HG03432 (cell line): ENCODE results near the gene C19orf47.
"Not testable (repeated sequence)": the region's sequence is repeated elsewhere in the genome, so short reads cannot be mapped to it uniquely, and the experiment has no call there.

ENCODE experiments used
- ATAC-seq: cut with Tn5 transposase; IDR thresholded peaks from one replicate; pipeline ENCODE4 v1.9.1; 2021; ENCODE audit warnings: mild to moderate bottlenecking, moderate library complexity; ENCODE audit not compliant: unreplicated experiment

C19orf47 gene

DNA sequence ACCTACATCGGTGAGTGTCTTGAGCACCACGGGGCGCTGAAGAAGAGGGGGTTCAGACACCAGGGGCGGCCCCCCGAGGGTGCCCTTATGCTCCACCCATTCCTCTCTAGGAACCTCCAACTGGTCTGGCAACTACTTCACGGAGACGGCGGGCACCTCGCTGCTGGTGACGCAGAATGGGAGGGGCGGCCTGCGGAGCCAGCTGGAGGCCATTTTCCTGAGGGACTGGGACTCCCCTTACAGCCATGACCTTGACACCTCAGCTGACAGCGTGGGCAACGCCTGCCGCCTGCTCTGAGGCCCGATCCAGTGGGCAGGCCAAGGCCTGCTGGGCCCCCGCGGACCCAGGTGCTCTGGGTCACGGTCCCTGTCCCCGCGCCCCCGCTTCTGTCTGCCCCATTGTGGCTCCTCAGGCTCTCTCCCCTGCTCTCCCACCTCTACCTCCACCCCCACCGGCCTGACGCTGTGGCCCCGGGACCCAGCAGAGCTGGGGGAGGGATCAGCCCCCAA, 29.7 kb upstream of the C19orf47 start:
- no peak for ATAC-seq

DNA sequence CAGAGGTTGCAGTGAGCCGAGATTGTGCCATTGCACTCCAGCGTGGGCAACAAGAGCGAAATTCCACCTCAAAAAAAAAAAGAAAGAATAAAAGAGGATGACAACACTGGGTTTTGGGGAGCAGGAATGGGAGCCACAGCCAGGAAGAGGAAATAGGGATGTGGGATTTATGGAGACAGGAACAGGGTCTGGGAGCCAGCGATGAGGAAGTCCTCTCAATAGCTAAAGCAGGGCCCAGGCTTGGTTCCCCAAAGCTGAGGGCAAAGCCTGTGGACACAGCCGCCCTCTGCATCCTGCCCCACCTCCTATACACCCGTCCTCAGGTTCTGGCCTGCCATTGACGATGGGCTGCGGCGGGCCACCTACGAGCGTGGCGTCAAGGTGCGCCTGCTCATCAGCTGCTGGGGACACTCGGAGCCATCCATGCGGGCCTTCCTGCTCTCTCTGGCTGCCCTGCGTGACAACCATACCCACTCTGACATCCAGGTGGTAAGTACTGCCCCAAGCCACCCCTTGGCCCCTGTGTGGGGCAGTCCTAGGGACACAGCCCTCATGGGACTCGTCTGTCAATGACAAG, 28.2 kb upstream of the C19orf47 start:
- ATAC-seq, result no peak

DNA sequence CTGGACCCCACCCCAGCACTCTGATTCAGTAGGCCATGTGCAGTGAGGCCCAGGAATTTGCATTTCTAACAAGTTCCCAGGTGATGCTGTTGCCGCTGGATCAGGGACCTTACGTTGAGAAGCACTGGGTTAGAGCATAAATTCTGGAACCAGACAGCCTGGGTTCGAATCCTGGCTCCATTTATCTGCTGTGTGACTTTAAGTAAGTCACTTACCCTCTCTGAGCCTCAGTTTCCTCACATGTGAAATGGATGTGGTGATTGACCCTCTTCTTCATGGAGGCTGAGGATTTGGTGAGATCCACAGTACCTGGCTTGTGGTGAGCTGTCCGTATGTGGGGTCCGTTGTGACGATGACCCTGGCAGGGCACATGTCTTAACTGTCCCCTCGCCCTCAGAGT, 25.9 kb upstream of the C19orf47 start:
- ATAC-seq, result no peak

DNA sequence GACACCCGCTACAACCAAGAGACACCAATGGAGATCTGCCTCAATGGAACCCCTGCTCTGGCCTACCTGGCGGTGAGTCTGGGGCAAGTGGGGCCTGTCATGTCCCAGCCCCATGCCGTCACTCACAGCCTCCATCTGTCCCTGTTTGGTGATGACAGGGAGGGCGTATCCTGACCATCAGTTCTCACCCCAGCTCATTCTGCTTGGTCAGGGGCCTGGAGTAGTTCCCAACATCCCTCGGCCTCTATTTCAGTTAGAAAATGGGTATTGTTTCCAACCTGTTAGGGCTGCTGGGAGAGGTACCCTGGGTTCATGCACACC, 23.6 kb upstream of the C19orf47 start:
- ATAC-seq, result no peak

DNA sequence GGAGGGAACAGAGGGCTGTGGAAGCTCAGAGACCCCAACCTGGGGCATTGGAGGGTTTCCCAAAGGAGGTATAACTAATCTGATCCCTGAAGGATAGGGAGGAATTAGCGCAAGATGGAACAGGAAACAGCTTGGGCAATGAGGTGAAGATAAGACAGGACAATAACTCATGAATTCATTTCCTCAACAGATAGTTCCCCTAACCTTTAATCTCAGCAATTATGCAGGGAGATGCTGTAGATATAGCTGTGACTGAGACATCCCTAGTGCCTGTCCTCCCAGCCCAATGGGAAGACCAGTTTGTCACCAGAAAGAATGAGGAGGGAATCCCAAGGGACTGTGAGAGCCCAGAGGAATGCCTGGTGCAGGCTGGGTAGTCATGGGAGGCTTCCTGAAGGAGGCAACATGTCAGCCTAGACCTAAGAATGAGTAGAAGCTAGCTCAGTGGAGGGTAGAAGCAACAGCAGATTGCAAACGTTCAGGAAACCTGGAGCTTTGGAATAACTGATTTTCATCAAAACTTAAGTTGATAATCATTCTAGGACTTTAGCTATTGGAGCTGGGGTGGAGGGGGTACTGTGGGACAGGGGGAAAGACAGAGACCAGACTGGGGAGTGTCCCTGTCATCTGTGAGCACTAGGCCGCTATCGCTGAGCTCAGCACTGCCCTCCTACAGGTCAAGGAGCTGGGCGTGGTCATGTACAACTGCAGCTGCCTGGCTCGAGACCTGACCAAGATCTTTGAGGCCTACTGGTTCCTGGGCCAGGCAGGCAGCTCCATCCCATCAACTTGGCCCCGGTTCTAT, 23.0 kb upstream of the C19orf47 start:
- no peak for ATAC-seq

DNA sequence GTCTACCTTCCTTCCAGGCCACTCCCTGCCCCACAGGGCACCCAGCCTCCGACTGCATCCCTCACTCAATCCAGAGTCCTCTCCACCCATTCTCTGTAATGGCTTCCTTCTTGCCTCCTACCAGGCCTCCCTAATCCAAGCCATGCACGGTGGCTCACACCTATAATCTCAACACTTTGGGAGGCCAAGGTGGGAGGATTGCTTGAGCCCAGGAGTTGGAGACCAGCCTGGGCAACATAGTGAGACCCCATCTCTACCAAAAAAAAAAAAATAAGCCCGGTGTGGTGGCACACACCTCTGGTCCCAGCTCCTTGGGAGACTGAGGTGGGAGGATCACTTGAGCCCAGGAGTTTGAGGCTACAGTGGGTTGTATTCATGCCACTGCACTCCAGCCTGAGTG, 22.1 kb upstream of the C19orf47 start:
- ATAC-seq, result not testable (repeated sequence)

DNA sequence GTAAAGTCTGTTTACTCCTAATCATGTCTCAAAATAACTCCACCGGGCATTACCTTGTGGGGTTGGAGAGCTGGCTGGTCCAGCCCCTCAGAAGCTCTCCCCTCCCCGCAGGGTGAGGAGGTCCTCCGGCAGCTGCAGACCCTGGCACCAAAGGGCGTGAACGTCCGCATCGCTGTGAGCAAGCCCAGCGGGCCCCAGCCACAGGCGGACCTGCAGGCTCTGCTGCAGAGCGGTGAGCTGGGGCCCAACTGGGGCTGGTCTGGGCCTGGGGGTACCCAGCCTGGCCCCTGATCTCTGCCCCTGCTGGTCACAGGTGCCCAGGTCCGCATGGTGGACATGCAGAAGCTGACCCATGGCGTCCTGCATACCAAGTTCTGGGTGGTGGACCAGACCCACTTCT, 21.6 kb upstream of the C19orf47 start:
- ATAC-seq, result no peak

DNA sequence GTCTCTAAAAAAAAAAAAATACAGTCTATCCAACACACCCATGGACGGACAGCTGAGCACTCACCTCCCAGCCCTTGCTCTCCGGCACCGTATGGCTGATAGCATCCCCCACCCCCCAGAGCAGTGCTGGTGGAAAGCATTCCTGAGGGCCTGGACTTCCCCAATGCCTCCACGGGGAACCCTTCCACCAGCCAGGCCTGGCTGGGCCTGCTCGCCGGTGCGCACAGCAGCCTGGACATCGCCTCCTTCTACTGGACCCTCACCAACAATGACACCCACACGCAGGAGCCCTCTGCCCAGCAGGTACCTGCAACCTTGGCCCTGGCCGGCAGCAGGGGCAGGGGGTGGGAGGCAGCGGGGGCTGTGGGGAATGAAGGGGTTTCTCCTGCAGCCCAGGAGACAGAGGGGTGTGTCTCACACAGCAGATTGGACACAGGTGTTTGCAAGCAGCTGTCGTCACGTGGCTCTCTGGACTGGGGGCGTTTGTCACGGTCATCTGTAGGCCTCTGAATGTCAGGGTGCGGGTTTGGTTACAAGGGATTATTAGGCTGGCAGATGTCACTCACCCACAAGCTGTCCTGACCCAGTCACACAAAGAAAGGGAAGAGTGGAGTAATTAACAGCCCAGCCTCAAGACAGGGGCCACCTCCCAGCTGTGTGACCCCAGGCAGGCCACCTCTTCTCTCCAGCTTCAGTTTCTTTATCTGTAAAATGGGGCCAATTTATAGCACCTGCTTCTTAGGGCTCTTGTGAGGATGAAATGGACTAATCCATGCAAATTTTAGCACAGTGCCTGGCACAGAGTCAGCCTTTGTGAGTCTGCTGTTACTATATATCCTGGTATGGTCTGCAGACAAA, 19.6 kb upstream of the C19orf47 start:
- no peak for ATAC-seq

DNA sequence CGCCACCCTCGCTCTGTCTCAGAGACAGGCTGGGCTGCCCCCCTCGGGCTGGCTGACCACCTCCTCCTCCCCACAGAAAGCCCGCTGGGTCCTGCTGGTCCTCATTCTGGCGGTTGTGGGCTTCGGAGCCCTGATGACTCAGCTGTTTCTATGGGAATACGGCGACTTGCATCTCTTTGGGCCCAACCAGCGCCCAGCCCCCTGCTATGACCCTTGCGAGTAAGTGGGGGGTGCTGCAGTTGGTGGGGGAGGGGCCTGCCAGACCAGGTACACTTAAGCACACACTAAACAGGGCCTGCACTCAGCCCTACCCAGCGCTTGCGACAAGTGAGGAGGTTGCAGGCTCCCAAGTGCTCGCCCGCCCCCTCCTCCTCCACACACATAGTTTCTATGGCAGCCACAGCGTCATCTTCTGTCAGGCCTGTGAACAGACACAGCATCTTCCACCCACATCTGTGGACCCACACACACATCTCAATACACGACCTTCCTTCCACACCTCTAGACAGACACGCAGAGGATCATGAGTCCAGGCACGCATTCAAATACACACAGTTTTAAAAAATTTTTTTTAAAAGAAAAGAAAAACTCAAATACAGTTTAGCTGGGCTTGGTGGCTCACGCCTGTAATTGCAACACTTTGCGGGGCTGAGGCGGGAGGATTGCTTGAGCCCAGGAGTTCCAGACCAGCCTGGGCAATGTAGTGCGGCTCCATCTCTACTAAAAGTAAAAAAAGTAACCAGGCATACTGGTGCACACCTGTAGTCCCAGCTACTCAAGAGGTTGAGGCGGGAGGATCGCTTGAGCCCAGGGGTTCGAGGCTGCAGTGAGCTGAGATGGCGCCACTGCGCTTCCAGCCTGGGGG, 18.7 kb upstream of the C19orf47 start:
- no peak for ATAC-seq

DNA sequence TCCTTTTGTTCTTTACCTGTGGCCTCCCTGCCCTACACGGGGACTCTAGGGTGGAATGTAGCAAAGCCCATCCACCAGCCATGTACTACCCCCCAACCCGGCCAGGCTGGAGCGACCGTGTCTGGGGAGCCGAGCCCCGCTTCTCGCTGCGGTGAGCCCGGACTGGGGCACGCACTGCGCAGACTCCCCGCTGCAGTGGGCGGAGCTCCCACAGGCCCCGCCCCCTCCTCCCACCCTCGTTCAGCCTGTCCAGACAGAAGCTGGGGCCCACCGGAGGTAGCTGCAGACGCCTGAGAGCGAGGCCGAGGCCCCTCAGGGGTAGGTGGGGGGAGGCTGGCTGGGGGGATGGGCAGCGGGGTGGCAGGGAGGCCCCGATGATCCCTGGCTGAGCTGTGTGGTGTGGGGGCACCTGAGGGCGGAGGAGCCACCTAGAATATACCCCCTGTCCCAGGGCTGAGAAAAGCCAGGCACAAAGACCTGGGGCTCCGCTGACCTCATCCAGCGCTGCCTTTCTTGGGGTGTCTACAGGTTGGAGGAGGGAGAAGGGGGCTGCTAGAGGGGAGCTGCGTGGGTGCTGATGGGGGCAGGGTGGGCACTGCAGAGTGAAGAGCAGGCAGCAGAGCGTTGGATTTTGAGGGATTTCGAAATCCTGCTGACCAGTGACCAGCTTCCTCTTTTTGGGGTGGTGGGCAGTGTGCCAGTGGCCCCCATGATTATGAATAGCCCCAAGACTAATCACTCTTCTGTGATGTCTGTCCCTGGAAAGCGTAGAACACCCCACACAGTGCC, 17.6 kb upstream of the C19orf47 start:
- ATAC-seq, result no peak

DNA sequence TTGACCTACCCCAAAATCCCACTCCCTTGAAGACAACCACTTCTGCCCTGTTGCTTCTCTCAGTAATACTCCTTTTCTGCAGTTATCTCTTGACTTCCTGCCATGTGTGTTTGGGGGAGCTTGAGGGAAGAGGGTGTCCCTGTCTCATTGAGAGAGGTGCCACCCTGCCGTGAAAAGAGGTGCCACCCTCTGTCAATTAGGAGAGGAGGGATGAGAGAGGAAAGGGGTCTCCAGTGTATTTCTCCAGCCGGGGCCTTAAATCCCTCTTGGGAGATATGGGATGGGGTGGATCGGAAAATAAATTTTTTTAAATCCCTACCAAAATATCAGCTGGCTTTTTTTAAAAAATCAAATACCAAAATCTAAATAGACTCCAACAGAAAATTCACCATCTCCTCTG, 16.8 kb upstream of the C19orf47 start:
- ATAC-seq, result no peak

DNA sequence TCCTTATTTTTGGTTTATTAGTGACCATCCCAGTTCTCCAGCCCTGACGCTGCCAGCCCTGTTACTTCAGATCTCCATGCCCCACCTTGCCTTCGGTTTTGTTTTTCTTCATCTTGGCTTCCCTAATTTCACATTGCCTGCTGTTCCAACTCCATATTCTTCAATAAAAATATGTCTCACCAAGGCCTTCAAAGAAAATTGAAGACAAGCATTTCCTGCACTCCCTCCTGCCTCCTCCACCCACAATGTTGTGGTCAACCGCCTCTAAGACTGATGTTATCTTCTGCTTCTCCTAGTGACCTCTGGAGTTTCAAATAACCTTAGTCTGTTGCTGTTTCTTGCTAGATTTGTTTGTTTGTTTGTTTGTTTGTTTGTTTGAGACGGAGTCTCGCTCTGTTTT, 14.9 kb upstream of the C19orf47 start:
- no peak for ATAC-seq

DNA sequence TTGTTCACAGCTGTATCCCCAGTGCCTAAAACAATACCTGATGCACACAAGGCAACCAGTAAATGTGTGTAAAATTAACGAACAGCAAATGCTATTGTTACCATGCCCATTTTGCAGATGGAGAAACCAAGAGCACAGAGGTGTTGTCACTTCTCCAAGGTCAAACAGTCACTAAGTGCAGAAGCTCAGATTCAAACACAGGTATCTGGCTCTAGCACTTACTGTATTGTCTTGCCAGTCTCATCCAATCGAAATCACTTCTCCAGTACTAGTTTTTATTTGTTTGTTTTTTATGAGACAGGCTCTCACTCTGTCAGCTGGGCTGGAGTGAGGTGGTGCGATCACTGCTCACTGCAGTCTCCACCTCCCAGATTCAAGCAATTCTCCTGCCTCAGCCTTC, 14.0 kb upstream of the C19orf47 start:
- no peak for ATAC-seq

DNA sequence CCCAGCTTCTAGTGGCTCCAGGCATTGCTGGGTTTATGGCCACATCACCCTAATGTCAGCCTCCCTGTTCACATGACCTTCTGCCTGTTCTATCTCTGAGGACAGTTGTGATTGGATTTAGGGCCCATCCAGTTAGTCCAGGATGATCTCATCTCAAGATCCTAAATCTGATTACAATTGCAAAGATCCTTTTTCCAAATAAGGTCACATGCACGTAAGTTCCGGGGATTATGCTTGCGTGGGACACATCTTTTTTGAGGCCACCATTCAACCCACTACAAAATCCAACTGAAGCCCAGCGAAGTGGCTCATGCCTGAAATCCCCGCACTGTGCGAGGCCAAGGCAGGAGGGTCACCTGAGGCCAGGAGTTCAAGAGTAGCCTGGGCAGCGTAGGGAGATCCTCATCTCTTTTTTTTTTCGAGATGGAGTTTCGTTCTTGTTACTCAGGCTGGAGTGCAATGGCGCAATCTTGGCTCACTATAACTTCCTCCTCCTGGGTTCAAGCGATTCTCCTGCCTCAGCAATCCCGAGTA, 12.6 kb upstream of the C19orf47 start:
- ATAC-seq, result no peak

DNA sequence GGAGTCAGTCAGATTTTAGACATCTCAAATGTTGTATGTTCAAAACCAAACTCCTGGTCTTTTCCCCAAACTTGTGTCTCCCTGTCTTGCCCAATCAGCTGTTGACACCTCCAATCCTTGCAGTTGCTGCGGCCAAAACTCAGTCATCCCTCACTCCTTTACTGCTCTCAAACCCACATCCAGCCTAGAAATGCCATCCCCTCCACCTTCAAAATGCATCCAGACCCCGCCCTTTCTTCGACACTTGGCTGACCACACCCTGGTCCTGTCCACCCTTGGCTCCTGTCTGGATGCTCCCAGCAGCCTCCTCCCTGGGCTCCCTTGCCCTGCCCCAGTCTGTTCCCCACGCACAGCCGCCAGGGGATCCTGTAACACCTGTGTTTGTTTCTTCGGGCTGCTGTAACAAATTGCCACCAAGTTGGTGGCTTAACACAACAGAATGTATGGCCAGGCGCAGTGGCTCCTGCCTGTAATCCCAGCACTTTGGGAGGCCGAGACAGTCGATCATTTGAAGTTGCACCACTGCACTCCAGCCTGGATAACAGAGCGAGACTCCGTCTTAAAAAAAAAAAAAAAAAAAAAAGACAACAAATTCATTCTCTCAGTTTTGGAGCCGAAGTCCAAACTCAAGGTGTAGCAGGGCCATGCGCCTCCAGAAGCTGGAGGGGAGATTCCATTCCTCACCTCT, 12.0 kb upstream of the C19orf47 start:
- no peak for ATAC-seq

DNA sequence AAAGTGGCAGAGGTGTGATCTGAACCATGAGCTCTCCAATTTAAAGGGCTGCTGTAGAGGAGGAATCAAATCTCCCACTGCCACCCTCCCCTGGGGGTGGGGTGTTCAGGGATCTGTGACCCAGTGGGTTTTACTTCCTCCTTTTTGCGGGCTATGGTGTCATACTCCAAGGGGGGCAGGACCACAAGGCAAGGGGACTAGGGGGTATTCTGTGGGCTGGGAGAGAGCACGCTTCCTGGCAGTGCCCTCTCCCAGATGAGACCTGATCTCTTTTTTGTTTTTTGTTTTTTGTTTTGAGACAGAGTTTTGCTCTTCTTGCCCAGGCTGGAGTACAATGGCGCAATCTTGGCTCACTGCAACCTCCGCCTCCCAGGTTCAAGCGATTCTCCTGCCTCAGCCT, 10.6 kb upstream of the C19orf47 start:
- ATAC-seq, result no peak

DNA sequence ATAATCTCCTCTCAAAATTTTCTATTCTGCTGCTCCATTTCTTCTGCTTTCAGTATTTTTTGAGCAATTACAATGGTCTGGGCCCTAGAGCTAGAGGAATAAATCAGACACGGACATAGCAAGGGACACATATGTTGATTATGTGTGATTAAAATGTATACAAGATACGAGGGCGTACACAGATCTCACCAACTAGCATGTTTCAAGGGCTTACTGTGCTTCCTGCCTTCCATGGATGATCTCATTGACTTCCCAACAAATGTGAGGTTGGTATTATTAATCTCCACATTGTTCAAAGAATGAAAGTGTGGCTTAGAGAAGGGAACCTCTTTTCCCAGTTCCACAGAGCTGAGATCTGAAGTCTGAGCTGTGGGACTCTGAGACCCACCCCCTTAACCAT, 9.4 kb upstream of the C19orf47 start:
- ATAC-seq, result no peak

DNA sequence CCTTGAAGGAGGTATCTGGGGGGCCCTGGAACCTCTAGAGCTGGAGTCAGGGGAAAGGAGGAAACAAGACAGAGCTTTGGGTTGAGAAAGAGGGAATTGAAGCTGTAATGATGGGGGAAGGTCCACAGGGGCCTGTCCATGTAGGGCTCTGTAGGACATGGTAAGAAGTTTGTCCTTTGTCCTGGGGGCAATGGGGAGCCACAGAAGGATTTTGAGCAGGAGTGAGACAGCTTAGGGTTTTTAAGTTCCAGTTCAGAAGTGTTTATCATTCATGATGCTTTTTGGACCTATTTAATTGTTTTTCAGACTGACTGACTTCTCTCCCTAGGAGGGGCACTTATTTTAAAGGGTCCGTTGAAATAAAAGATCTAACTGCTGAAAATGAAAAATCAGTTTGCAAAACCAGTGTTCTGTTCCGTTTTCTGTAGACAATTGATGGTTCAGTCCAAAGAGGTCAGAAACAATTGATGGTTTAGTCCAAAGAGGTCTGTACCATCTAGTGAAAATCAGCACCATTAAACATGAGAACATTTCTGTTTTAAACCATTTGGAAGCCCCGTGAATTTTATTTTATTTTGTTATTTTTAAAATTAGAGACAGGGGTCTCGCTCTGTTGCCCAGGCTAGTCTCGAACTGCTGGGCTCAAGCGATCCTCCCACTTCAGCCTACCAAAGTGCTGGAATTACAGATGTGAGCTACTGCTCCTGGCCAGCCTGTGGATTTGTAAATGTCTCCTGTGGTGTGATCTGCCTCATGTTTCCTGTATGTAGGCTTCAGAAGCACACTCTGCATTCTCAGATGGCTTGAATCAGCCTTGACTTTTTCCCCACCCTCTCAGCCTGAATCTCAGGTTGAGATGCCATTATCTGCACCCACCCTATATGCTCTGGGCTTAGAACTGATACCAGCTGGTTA, 8.7 kb upstream of the C19orf47 start:
- ATAC-seq, result no peak
